ENCODE measurements around the gene DPP10. TPM values are rescaled to one million over a fixed set of nuclear protein-coding genes. Genes with fewer than 3 reads are reported as not detected.

DPP10 gene
- total and polyA plus RNA-seq, 8 donors, result 0.68 to 8.2 (median 4.7) TPM

DNA sequence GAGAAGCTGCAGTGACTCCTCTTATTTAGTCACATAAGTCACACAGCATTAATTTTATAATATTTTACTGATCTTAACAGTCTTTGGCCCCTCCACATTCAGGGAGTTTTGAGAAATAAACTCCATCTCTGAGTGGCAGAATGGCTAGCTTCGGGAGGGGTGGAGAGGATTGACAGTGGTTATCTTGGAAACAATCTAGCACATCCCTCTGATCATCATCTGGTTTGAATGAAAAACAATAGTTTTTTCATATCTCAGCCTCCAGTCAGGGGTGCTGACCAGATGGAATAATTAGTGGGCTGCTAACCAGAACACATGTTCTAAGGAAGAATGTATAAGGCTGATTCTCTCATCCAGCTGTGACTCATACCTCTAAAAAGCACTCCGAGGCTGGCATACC lies 477.5 kb downstream of the DPP10 start:
- H3K4me3 ChIP-seq, result no peak overlapping the region
- H3K36me3 ChIP-seq, result no peaks in the 10 kb centered on the region
- DNase-seq (no peak), ATAC-seq (no peak)
- H3K27ac ChIP-seq, result no peak overlapping the region
- H3K4me1 ChIP-seq, result no peaks in the 10 kb centered on the region
- TF ChIP-seq, protein P1, sequence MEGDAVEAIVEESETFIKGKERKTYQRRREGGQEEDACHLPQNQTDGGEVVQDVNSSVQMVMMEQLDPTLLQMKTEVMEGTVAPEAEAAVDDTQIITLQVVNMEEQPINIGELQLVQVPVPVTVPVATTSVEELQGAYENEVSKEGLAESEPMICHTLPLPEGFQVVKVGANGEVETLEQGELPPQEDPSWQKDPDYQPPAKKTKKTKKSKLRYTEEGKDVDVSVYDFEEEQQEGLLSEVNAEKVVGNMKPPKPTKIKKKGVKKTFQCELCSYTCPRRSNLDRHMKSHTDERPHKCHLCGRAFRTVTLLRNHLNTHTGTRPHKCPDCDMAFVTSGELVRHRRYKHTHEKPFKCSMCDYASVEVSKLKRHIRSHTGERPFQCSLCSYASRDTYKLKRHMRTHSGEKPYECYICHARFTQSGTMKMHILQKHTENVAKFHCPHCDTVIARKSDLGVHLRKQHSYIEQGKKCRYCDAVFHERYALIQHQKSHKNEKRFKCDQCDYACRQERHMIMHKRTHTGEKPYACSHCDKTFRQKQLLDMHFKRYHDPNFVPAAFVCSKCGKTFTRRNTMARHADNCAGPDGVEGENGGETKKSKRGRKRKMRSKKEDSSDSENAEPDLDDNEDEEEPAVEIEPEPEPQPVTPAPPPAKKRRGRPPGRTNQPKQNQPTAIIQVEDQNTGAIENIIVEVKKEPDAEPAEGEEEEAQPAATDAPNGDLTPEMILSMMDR (IDR thresholded peaks at IDR 0.05), result no peak
- no peaks in the 10 kb centered on the region for H3K27me3 ChIP-seq
- intact Hi-C loops (cut with DNase I), result no loop called here
- H3K9me3 ChIP-seq, result peaks cover 0 to 4% of the 10 kb centered on the region in 2 donors

DNA sequence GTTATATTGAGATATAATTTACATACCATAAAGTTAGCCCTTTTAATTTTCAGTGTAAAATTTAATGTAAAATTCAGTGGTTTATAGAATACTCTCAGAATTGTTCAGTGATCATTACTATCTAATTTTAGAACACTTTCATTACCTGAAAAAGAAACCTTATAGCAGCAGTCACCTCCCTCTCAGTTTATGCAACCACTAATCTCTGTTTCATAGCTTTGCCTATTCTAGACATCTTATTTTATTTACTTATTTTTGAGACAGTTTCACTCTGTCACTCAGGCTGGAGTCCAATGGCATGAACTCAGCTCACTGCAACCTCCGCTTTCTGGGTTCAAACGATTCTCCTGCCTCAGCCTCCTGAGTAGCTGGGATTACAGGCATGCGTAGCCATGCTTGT lies 479.6 kb downstream of the DPP10 start:
- TF ChIP-seq, protein P1 (IDR thresholded peaks at IDR 0.05), result no peak
- Histone ChIP-seq H3K27ac (no peak overlapping the region), H3K9me3 (peaks cover 0 to 3% of the 10 kb centered on the region in 2 donors), H3K4me1 (no peaks in the 10 kb centered on the region), H3K27me3 (no peaks in the 10 kb centered on the region), H3K36me3 (no peaks in the 10 kb centered on the region), H3K4me3 (no peak overlapping the region)
- ATAC-seq, result no peak
- no peak for DNase-seq
- intact Hi-C loops (cut with DNase I), result no loop called here

DNA sequence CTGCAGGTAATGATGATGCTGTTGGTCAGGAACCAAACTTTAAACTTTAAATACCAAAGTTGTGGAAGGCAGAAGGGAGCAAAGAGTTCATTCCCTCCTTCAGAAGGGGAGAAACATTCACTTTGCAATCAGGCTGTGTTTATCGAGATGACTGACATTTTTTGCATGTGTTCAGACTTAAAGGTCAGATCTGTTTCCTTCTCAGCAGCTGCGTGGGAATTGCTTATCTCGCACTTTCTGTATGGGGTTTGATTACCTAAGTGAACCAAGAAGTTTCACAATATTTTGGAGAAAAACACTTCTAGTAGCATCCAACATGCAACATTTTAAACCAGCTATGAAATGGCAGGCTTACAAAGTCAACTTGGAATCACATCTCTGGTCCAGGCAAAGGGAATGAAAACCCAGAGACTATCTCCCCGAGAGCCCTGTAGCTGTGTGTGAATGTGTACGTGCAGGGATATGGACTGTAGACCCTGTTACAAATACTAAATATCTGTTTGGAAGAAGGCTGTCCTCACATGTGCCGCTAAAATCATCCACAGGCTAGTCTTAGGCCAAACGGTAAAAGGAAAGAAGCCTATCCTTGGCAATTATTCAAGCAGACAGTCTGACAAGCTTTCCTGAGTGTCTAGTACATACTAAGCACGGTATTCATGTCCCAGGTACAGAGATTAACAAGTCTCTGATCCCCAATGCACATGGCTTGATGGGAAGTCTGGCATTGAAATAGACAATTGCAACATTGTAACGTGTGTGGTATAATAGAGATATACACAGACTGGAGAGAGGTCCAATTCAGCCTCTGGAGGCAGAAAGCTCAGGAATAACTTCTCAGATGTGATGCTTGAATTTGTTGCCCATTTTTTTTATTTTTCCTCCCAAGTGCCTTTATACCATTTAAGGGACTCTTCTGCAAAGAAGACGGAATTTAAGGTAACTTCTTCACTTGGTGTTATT lies 483.1 kb downstream of the DPP10 start:
- DNase-seq (peak in 1 of 4 donors; percentile 4), ATAC-seq (no peak)
- Histone ChIP-seq H3K27ac (no peak overlapping the region), H3K4me3 (no peak overlapping the region), H3K9me3 (peaks cover 0 to 31% of the 10 kb centered on the region in 2 donors), H3K4me1 (no peaks in the 10 kb centered on the region), H3K36me3 (no peaks in the 10 kb centered on the region), H3K27me3 (no peaks in the 10 kb centered on the region)
- intact Hi-C loops (cut with DNase I), result no loop called here
- TF ChIP-seq, protein P1 (IDR thresholded peaks at IDR 0.05), result no peak

DNA sequence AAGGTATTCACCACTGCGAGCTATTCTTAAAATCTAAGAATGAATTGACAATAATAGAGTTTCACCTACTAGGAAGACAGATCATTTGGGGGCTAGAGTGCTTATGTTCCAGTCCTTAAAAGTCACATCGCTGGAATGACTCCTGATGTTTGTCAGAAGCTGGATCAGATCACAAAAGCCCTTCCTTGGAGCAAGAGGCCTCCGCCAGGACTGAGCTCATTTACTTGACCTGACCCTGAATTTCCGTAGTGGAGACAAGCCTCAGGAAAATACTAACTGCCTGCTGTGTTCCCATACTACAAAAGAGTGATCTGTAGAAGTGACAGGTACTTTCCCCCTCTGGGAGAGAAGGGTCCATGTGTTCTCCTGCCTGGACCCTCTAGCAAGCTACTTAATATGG lies 483.9 kb downstream of the DPP10 start:
- Histone ChIP-seq H3K36me3 (no peaks in the 10 kb centered on the region), H3K4me1 (no peaks in the 10 kb centered on the region), H3K27me3 (no peaks in the 10 kb centered on the region), H3K9me3 (peaks cover 0 to 33% of the 10 kb centered on the region in 2 donors), H3K27ac (no peak overlapping the region), H3K4me3 (no peak overlapping the region)
- ATAC-seq (no peak), DNase-seq (no peak)
- intact Hi-C loops (cut with DNase I), result no loop called here
- TF ChIP-seq, protein P1 (IDR thresholded peaks at IDR 0.05), result no peak

DNA sequence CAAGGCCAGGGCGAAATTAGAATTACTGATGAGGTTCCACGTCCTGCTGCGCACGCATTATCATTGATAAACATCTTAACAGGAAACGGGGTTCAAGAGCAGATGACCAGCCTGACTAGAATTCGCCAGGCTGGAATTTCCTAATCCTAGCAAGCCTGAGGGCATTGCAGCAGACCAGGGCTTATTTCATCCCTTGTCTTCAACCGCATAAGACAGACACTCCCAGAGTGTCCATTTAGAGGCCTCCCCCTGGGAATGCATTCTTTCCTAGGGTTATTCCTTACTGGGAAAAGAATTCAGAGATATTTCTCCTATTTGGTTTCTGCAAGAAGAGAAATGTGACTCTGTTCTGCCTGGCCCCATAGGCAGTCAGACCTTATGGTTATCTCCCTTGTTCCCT lies 486.8 kb downstream of the DPP10 start:
- Histone ChIP-seq H3K4me3 (no peak overlapping the region), H3K27me3 (no peaks in the 10 kb centered on the region), H3K9me3 (peaks cover 0 to 35% of the 10 kb centered on the region in 2 donors), H3K27ac (no peak overlapping the region), H3K4me1 (no peaks in the 10 kb centered on the region), H3K36me3 (no peaks in the 10 kb centered on the region)
- ATAC-seq (no peak), DNase-seq (no peak)
- TF ChIP-seq, protein P1 (IDR thresholded peaks at IDR 0.05), result no peak
- intact Hi-C loops (cut with DNase I), result no loop called here

All from left lung (tissue), 10 donors.